Measurements from ENCODE around the gene NKRF.
"Not testable (repeated sequence)": the region's sequence is repeated elsewhere in the genome, so short reads cannot be mapped to it uniquely, and the experiment has no call there.

Gene NKRF

DNA sequence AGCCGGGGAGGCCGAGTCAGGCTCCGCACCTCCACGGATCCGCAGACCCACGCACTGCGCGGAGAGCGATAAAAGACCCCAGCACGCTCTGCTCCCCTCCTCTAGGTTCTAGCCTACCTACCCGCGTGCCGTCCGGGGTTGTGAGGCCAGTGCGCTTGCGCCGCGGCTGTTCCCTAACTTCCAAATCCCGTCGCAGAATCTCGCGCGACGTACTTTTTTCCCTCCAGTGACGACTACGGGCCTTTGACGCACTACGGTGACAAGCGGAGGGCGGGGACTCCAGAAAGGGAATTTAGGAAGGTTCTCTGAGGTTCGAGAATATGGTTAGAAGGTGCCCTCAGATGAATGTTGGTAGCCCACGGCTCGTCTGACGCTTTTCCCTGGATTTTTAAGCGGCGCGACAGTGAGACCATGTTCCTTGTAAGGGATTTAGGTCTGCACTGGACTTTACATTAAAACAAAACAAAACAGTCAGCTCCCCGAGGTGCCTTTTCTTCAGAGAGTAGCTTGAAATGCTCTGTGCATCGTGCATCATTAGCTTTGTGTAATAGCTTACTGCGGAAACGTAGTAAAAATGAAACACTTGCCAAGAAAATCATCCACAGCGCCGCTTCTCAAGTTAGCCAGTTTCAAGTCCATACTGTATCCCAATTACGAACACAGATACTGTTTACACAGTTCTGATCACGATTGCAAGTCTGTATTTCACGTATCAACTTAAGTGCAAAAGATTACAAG is at the start of gene NKRF:
Gene NKRF (minus strand): TSS at position 145 of the 738 bp plus-strand sequence.
- peak; percentile 84 for DNase-seq (ENCODE audit: low read depth)

DNA sequence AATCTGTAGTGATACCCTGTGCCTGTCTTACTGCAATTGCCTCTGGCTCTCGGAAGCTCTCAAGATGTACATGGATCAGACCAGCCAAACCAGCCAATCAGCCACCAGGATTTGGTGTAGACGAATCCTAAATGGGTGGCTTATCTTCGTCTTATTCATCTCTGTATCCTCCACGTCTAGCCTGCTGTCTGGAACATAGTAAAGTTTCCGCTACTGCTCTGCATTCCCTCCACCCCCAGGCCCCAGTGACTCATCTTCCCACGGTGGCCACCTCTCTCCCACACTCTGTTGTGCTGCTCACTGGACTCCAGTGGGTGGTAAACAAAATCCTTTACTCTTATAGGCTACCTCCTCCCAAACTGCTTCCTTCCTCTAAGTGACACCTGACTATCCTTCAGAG is 48.9 kb upstream of the NKRF start:
- peak; percentile 95 for DNase-seq (ENCODE audit: low read depth)

DNA sequence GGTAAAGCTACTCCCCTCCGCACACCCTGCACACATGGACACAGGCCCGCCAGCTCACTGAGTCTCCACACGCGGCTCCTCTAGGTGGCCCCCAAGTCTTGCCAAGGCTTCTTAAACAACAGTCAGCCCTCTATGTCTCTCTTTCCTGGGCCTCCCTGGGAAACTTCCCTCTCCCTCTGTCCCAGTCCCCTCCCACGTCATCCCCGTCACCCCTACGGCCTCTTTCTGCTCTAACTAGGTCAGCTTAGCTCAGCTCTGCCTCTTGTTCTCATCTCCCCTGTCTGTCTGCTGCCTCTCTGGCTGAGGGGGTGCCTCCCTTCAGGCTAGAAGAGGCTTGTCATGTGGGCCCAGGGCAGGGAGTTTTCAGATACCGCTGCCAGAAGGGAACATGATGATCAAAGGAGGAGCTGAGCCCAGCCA is 47.9 kb upstream of the NKRF start:
- DNase-seq (ENCODE audit: low read depth) = peak; percentile 88

DNA sequence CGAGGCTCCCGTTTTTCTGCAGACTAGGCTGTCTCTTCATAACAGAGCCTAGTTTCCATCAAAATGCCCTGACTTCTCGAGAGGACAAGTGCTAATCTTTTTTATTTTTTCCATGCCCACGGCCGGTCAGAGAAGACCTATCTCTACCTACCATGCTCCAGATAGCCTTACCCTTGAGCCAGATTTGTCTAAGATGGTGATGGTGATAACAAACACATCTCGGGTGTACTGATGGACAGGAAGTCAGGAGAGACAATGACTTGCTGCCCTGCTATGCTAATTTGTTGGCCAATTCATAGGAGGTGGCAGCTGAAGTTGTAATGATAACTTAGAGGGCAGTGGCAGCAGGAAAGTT is 42.2 kb upstream of the NKRF start:
- DNase-seq (ENCODE audit: low read depth) = no peak

DNA sequence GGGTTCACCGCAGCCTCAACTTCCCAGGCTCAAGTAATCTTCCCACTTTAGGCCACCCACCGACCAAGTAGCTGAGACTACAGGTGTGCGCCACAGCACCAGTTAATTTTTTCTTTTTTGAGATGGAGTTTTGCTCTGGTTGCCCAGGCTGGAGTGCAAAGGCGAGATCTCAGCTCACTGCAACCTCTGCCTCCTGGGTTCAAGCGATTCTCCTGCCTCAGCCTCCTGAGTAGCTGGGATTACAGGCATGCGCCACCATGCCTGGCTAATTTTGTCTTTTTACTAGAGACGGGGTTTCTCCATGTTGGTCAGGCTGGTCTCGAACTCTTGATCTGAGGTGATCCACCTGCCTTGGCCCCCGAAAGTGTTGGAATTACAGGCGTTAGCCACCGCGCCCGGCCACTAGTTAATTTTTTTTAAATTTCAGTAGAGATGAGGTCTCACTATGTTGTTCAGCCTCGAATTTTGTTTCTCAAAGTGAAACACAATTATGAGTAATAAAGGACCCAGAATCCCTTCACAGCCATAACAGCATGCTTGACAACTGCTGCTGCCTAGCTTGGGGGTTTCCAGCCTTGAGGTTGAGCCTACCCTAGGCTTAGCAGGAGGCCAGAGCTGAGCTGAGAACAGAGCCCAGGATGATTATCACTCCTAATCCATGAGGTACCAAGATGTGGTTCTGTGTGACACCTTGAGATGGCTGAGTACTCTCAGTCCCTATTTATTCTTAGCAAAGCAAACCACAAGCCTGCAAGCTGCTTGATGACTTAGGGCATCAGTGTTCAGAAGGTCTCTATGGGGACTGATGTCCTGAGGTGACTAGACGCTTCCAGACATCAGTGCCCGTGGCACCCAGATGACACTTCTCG is 41.6 kb upstream of the NKRF start:
- no peak for DNase-seq (ENCODE audit: low read depth)

DNA sequence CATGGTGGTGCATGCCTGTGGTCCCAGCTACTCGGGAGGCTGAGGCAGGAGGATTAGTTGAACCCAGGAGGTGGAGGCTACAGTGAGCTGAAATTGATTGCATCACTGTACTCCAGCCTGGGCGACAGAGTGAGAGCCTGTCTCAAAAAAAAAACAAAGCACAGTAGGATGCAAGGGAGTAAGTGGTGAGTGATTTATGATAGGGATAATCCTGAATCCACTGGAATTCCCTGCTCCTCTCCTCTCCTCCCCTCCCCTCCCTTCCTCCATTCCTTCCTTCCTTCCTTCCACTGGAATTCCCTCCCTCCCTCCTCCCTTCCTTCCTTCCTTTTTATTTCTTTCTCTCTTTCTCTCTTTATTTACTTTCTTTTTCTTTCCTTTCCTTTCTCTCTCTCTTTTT is 40.9 kb upstream of the NKRF start:
- no peak for DNase-seq (ENCODE audit: low read depth)

DNA sequence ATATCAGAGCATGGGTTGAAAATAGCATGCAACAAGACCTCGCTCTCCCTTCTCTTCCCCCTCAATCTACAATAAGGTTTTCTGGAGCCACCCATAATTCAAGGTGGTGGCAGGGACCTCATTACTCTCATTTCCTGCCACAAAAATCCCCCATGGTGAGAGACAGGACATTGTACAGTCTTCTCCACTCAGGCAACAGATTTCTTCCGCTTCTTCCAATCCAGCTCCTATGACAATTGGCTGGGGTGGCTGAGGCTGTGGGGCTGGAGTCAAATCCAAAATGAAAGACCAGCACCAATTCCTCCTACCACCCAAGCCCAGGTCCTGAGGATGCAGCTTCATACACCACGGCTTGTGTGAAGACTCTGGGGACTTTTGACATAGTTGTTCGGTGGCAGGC is 40.3 kb upstream of the NKRF start:
- DNase-seq (ENCODE audit: low read depth) = no peak

DNA sequence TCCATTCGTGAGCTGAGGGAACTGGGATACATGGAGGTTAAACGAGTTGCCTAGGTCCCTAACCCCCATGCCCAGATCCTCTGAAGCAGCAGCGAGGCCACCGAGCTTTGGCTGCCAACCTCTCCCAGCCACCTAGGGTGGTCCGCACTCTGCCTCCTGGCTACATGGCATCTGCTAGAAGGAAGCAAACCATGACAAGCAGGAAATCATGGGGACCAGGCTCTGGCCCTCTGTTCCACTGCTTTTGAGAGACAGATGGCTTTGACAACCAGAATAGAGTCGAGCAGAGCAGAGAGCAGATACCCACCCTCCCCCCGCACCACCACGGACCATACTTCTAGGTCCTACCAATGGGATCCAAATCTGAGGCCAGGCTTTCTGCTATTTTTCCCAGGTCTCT is 37.5 kb upstream of the NKRF start:
- DNase-seq (ENCODE audit: low read depth) = no peak

DNA sequence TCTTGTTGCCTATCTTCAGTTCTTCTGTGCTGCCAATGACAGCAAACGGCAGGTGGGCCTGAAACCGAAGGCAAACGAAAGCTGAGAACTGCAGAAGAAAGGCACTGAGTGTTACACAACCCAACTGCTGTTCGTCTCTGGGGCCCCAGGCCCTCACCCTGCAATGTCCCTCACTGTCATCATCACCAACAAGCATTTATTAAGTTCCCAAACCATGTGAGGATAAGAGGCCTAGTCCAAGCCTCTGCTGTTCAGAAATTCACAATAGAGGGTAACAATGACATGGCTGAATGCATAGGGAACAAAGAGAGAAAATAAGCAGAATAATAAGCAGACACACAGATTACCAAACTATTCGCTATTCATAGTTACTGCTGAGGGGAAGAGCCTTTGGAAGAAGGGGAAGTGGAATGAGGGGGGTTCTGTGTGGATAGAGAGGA is 34.5 kb upstream of the NKRF start:
- DNase-seq (ENCODE audit: low read depth) = no peak

DNA sequence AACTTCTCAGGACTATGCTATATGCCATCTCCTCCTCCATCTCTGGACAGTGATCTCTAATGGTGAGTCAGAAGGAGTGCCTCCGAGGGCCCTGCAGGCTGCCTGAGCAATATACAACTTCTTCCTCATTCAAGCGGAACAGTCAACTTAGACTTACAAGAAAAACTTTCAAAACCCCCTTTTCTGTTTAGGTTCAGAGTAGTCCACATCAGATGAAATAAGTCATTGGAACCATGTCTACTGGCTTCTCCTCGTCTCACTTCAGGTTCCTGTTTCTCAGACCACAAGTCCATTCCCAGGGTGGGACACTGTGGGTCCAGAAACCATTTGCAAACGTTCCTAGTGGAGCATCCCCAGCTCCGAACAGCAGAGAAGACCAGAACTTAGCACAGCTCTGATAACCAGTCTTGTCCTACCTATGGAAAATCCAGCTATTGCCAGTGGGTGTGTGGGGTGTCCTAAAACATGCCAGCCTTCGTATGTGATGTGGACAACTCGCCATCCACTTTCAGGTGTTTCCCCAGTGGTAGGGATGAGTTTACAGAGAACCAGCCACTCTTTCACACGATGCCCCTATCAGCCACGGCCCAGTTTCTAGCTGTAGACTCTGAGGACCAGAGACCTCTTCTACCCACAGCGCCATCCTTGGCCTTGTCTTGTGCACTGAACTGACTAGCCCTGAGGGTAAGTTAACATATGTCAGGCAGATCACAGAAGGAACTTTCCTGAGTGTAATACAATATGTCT is 32.7 kb upstream of the NKRF start:
- DNase-seq (ENCODE audit: low read depth) = peak; percentile 14

DNA sequence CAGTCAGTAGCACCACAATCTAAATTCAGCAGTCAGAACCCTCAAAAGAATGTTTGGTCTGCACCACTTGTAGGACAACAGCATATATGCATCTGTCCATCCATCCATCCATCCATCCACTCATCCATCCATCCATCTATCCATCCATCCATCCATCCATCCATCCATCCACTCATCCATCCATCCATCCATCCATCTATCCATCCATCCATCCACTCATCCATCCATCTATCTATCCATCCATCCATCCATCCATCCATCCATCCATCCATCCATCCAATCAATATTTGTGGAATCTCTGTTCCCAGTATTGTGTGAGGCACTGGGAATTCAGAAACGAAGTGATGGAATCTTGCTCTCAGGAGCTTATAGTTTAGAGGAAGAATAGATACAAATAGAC is 31.2 kb upstream of the NKRF start:
- not testable (repeated sequence) for DNase-seq (ENCODE audit: low read depth)

DNA sequence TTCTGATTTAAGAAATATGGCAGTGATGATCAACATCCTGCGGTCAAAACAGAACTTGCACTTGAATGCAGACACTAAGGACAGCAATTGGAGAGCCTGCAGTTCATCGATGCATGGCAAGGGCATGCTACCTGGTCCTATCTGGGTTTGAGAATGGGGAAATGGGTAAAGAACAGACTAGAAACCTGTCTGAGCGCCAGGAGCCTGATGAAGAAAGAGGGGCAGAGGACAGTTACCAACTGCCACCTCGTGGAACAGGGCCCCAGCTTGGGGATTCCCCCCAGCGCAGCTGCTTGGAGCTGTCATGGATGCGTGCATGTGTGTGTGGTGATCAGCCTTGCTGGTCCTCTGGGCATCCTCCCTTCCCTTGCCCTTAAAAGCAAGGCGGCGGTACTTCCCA is 30.2 kb upstream of the NKRF start:
- DNase-seq (ENCODE audit: low read depth) = no peak

DNA sequence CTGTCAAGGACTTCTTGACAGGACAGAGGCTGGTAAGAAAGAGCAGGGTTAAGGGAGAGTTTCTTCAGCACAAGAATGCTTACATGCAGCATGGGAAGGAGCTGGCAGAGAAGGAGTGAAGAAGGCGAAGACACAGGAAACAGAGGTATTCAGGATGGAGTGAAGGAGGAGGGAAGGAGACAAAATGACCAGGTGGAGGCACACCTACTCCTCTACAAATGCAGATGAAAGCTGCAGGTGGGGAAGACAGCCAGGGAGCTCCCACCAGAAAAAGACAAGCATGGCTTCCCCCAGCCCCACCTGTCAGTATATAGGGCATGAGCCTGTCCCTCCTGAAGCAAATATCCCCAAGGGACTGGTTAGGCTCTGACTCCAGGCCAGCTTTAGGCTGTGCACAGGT is 29.6 kb upstream of the NKRF start:
- no peak for DNase-seq (ENCODE audit: low read depth)

DNA sequence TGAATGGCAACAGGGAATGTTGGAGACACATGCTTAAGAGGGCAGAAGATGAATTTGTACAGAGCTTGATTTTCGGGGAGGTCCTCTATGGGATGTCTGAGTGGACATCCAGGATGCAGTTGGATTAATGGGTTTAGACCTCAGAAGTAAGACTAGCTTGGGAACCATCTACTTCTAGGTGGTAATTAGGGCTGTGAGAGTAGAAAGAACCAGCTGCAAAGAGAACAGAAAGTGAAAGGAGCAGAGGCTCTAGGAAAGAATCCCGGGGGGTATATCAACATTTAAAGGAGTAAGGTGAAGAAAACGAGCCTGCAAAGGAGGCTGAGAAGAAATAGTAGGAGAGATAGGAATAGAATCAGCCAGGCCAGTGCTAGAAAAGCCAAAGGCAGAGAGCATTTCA is 29.0 kb upstream of the NKRF start:
- DNase-seq (ENCODE audit: low read depth) = no peak

DNA sequence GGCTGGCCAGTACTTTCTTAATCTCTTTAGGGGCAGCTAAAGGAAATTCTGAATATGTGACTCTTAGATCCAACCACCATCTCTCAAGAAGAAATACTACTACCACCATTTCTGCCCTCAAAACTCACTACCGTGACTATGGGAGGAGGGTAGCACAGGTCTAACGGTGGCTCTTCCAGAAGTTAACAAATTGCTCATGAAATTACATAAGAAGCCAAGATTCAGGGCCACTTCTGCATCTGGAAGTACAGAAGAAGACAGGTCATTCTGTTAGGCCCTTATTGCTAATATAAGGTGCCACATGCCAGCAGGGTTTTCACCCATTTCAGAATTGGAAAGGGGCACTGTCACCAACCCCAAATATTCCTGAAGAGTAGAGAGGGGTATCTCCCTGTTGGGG is 19.6 kb upstream of the NKRF start:
- no peak for DNase-seq (ENCODE audit: low read depth)

DNA sequence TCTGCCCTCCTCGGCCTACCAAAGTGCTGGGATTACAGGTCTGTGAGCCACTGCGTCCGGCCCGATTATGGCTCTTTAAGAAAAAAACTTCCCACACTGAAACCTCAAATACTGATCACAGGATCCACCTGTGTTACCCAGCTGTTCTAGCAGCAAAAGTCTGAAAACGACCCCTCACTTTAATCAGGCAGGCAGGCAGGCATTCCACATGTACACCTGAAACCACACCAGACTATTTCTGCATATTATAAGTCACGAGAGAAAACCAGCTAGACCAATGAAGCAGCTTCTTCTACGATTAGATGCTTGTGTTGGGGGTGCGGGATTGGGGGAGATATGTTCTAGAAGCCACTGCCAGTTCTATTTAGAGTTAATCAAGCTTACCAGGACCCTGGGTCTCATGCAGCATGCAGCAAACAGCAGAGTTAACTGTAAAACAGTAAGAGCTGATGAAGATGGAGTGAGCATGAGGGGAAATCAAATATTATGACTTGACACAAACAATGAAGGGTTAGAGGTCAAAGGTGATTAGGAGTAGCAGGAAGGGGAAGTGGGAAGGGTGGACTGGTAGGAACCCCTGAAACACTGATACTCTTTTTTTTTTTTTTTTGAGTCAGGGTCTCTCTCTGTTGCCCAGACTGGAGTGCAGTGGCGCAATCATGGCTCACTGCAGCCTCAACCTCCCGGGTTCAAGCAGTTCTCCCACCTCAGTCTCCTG is 18.9 kb upstream of the NKRF start:
- no peak for DNase-seq (ENCODE audit: low read depth)

DNA sequence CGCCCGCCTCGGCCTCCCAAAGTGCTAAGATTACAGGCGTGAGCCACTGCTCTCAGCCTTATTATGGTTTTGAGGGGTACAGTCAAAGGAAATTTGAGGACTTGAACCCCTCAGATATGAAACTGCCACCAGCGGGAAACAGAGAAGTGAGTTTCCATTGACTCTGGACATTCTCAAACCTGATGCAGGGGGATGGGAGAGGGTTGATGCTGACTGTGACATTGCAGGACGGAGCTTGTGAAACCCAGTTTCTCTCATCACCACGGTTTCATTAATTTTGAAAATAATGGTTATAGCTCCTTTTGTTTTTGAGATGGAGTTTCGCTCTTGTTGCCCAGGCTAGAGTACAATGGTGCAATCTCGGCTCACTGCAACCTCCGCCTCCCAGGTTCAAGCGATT is 18.2 kb upstream of the NKRF start:
- DNase-seq (ENCODE audit: low read depth) = no peak

DNA sequence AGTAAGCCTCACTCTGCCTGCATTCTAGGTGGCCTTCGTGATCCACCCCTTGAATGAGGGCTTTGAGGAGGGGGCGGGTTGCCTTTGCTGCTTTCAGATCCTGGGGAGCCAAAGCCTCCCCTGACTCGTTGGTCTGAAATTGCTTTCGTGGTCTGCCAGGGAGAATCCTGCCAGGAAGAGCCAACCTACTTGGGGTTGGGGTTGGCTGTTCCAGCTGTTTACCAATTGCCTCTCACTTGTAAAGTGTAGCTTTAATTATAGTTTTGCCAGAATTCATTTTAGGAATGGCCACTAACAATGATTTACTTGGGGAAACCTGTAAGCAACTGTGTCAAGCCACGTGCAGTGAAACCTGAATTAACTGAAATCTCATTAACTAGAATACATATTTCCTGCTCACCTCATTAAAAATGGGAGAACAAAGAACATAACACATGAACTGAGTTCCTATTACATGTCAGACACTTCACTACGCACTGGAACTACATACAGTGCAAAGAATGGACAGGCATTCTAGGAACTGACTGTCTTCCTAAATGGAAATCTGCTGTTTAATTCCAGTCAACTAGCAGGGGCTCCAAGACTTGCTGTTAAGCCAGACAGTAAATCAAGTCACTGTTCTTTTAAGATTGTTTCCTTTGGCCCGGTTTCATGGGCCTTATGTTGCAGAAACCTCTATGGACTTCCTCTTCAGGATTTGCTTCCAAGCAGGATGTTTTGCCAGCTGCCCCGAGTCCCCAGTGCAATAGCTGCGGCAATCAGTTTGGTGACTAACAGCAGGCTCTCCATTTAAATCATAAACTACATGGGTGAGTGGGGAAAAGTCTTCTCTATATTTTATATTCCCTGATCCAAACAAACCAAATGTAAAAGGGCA is 16.4 kb upstream of the NKRF start:
- DNase-seq (ENCODE audit: low read depth) = peak; percentile 52

DNA sequence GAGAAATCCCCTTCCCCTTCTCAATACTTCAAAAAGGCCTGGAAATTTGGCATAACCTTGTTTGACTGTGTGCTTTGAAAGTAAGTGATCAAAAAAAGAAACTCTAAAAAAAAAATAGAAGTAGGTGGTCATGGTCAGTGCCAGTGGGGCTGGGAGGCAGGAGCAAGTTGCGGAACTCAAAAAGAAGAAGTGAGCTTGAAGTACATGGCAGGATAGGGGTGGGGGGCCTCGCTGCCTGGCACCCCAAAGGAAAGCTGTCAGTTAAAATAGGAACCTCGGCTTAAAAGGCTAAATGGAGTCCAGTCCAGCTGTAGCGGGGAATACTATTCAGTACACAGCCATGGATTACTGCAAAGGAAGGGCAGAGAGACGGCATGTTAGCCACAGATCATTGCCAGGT is 12.2 kb upstream of the NKRF start:
- DNase-seq (ENCODE audit: low read depth) = no peak

DNA sequence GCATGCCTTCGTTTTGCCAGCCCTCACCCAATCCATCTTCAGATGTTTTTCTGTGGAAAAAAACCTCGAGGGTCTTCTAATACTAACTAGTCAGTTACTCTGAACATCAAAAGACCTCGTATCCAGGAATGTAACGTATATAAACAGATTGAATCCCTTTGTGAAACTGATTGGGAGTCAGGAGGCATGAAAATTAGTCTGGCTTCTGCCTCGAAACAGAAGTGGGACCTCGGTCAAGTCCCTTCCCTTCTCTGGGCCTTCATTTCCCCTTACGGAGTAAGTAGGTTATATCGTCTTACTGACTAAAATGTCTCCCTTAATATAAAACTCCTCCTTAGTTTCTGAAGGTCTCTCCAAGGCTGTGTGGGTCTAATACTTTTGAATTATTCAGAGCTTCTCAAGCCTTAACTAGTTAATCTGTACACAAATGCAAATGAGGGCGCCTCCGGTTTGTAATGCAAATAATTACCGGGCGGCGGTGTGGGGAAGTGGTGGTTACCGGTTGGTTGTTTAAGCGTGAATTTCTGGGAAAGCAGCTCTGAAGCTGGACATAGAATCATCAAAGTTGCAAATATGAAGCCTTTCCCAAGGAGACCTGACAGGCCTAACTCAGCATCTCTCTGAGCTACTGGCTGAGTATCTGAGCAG is 11.4 kb upstream of the NKRF start:
- DNase-seq (ENCODE audit: low read depth) = no peak

DNA sequence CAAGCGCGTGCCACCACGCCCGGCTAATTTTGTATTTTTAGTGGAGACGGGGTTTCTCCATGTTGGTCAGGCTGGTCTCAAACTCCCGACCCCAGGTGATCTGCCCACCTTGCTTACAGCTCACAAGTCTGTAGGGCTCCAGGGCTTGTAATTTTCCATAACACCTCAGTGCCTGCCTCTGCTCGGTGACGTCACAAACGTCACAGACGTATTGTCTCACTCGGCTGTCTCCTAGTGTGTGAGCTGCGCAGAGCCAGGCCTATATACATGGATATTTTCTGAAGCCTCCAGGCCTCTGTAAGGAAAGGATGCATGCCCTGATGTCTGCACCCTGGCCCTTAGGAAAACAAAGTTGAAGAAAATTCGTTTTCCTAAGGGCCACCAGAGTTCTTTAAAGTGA is 8.6 kb upstream of the NKRF start:
- DNase-seq (ENCODE audit: low read depth) = no peak

Measured in iris pigment epithelial cell (primary cell).